GM23248 (cell line): ENCODE data around the gene PTGES2. TPM values are rescaled to one million over a fixed set of nuclear protein-coding genes. Genes with fewer than 3 reads are reported as not detected.
"Not testable (repeated sequence)": the region's sequence is repeated elsewhere in the genome, so short reads cannot be mapped to it uniquely, and the experiment has no call there.

Source experiments
- DNase-seq: peaks from one replicate; pipeline ENCODE4 v3.0.0-alpha.2; 2015
- H2AFZ ChIP-seq: fragments of 200-600 bp; sonication (generic); 2 replicates; pipeline ENCODE4 v1.6.1; 2016; ENCODE audit warnings: antibody characterized with exemption
- H3F3A ChIP-seq: fragments of 200-600 bp; sonication (generic); 2 replicates; pipeline ENCODE4 v1.6.1; 2016; ENCODE audit warnings: mild to moderate bottlenecking, antibody characterized with exemption, mixed run types; ENCODE audit not compliant: insufficient read depth
- H3K27ac ChIP-seq: fragments of 200-600 bp; sonication (generic); 2 replicates; pipeline ENCODE4 v1.5.1; 2016; ENCODE audit warnings: mild to moderate bottlenecking
- H3K27me3 ChIP-seq: fragments of 200-600 bp; sonication (generic); replicated peaks from 2 replicates; pipeline ENCODE4 v1.6.1; 2016; ENCODE audit warnings: mild to moderate bottlenecking; ENCODE audit not compliant: insufficient read depth
- H3K36me3 ChIP-seq: fragments of 200-600 bp; sonication (generic); 2 replicates; pipeline ENCODE4 v1.6.1; 2016; ENCODE audit warnings: low read depth, mild to moderate bottlenecking
- H3K4me1 ChIP-seq: fragments of 200-600 bp; sonication (generic); 2 replicates; pipeline ENCODE4 v1.6.1; 2016; ENCODE audit warnings: mild to moderate bottlenecking; ENCODE audit not compliant: insufficient read depth
- H3K4me2 ChIP-seq: fragments of 200-600 bp; sonication (generic); one replicate; pipeline ENCODE4 v1.6.1; 2016; ENCODE audit warnings: mild to moderate bottlenecking; ENCODE audit not compliant: unreplicated experiment
- H3K4me3 ChIP-seq: fragments of 200-600 bp; sonication (generic); 2 replicates; pipeline ENCODE4 v1.5.1; 2016; ENCODE audit warnings: mild to moderate bottlenecking
- H3K79me2 ChIP-seq: fragments of 200-600 bp; sonication (generic); 2 replicates; pipeline ENCODE4 v1.6.1; 2016; ENCODE audit warnings: mild to moderate bottlenecking; ENCODE audit not compliant: insufficient read depth
- H3K9ac ChIP-seq: fragments of 200-600 bp; sonication (generic); 2 replicates; pipeline ENCODE4 v1.6.1; 2016; ENCODE audit warnings: mild to moderate bottlenecking
- H3K9me2 ChIP-seq: fragments of 200-600 bp; sonication (generic); 2 replicates; pipeline ENCODE4 v1.6.1; 2016; ENCODE audit warnings: mixed run types, mild to moderate bottlenecking, moderate library complexity; ENCODE audit not compliant: insufficient read depth
- H3K9me3 ChIP-seq: fragments of 200-600 bp; sonication (generic); one replicate; pipeline ENCODE4 v1.6.1; 2017; ENCODE audit warnings: low read depth
- H4K20me1 ChIP-seq: fragments of 200-600 bp; sonication (generic); 2 replicates; pipeline ENCODE4 v1.6.0; 2016; ENCODE audit not compliant: insufficient read depth
- EZH2 ChIP-seq: fragments of 200-600 bp; sonication (generic); IDR thresholded peaks from 2 replicates; pipeline ENCODE4 v1.6.1; 2018; ENCODE audit warnings: antibody characterized with exemption, mild to moderate bottlenecking; ENCODE audit not compliant: insufficient read depth, poor library complexity, severe bottlenecking
- EZH2phosphoT487 ChIP-seq: fragments of 200-600 bp; sonication (generic); IDR thresholded peaks from 2 replicates; pipeline ENCODE4 v1.6.1; 2018; ENCODE audit warnings: antibody characterized with exemption, moderate library complexity, mild to moderate bottlenecking, low read depth; ENCODE audit not compliant: insufficient read depth
- WGBS, 2 experiments: methylation state at CpG; one replicate each; pipeline ENCODE4 v1.1.6; 2015 to 2017; ENCODE audit warnings: low lambda C conversion rate in 2 of 2, low coverage in 1 of 2; ENCODE audit errors: missing lambda C conversion rate in 2 of 2; 5-methylcytosine and 5-hydroxymethylcytosine counted together
- in situ Hi-C: fragments of 300-500 bp; cut with MboI; formaldehyde crosslinking; loops from 2 replicates; pipeline ENCODE4 v1.15.0; 2020
- polyA plus RNA-seq: library from polyadenylated mRNA; unstranded; fragments of >200 nt; fragmentation: Nextera tagmentation; extraction: Ambion mirVana; gene quantifications from 2 replicates; pipeline ENCODE4 v1.2.1, GENCODE V29; 2016
- total RNA-seq: library from RNA; depleted of rRNA; stranded (reverse); fragments of >200 nt; shearing (Covaris generic); gene quantifications from 2 replicates; pipeline ENCODE4 v1.2.3, GENCODE V29; 2014

The PTGES2 gene
- total and polyA plus RNA-seq, 2 experiments from 2014 or later = 63.3 to 68.6 TPM

DNA sequence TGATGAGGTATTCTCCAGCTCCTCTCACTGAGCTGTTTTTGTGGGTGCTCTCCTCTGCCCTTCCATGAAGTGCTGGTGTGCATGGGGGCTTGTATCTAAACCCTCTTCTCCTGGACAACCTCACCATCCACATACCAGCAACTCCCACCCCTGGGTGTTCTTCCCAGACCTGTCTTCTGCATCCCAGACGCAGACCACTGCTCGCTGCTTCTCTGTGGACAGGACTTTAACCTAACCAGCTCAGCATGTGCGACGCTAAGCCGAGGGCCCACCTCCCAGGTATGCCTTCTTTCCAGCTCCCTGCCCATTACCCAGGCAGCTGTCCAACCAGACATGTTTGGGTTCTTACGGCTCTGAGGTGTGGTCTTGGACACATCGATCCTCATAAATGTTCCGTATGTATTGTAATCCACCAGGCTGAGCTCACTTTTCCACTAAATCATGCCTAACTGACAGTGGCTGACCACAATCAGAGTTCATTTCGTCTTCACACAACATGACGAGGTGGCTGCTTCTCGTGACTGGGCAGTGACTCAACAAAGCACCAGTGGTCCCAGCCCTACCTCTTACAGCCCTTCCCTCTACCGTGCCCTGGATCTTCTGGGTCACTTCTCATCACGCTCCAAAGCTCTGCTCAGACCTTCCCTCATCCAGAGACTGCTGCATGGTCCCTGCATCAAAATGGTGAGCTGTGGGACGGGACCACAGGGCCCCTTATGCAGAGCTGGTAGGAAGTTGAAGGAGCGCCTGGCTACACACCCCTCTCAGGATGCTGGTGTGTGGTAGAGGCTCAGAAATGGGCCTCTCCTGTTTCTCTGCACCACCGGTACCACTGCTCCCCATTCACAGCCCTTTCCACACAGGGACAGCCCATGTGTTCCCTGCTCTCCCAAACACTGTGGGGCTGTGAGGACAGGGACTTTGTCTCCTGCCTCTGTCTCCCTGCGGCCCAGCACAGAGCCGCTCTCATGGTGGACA, 9.6 kb upstream of the PTGES2 start:
- DNase-seq = peak; percentile 53
- Histone ChIP-seq H3K36me3 (no peaks in the 10 kb centered on the region), H4K20me1 (no peaks in the 10 kb centered on the region), H3K4me1 (no peaks in the 10 kb centered on the region), H3K4me3 (no peak overlapping the region), H3K9me2 (no peaks in the 10 kb centered on the region), H3K9ac (no peak overlapping the region), H3K4me2 (no peak overlapping the region), H3K27ac (no peak overlapping the region), H3K9me3 (no peaks in the 10 kb centered on the region), H3K79me2 (no peaks in the 10 kb centered on the region), H3F3A (no peaks in the 10 kb centered on the region), H2AFZ (no peak overlapping the region), H3K27me3 (no peaks in the 10 kb centered on the region)
- in situ Hi-C loops = no loop called here
- TF ChIP-seq EZH2 (no peak), EZH2phosphoT487 (no peak)
- 75 to 76% methylated on average over 18 of the region's 18 CpGs for WGBS, 2 experiments

DNA sequence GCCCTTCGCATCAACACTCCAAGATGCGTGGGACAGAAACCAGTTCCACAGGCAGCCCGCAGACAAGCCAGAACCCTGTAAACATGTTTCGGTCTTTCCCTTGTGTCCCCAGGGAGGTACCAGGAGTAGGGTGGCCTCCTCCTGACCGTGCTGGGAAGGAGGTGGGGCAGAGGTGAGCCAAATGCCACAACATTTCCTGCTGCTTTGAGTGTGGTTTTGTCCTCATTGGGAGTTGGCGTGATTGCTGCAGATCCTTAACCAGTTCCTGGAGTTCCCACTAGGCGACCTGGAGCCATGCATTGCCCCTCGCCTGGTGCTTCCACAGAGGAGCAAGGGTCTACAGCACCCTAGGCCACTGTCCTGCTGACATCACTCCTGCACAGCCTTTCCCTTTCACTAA, 8.0 kb upstream of the PTGES2 start:
- H3K9ac ChIP-seq, H3K9me3 ChIP-seq, H3K9me2 ChIP-seq, H3F3A ChIP-seq, in situ Hi-C loops, H3K4me1 ChIP-seq, H2AFZ ChIP-seq, H3K27me3 ChIP-seq, H3K4me3 ChIP-seq, H3K36me3 ChIP-seq, DNase-seq, H3K79me2 ChIP-seq, H4K20me1 ChIP-seq, H3K27ac ChIP-seq, H3K4me2 ChIP-seq: not testable (repeated sequence)
- 71 to 76% methylated on average over 8 of the region's 8 CpGs for WGBS, 2 experiments

GRCh38 chr9:128132139-128132538, 4.6 kb upstream of the PTGES2 start:
- H4K20me1 ChIP-seq, H3K9me2 ChIP-seq, H3K27me3 ChIP-seq, H3K36me3 ChIP-seq, DNase-seq, H3K79me2 ChIP-seq, H3K4me3 ChIP-seq, in situ Hi-C loops, H3K9me3 ChIP-seq, H3F3A ChIP-seq, H3K9ac ChIP-seq, H3K4me2 ChIP-seq, H3K4me1 ChIP-seq, H3K27ac ChIP-seq: not testable (repeated sequence)
- WGBS, 2 experiments = 12 to 20% methylated on average over 8 of the region's 8 CpGs
- H2AFZ ChIP-seq = 0 out of 2 replicates have a peak overlapping the region, but pooled peaks have one; percentile 38

GRCh38 chr9:128131346-128131745, 3.8 kb upstream of the PTGES2 start:
- H4K20me1 ChIP-seq, DNase-seq, H3K4me1 ChIP-seq, H3K9me2 ChIP-seq, in situ Hi-C loops, H3K9me3 ChIP-seq, H3K27me3 ChIP-seq, H3K9ac ChIP-seq, H2AFZ ChIP-seq, H3K27ac ChIP-seq, H3K4me2 ChIP-seq, H3F3A ChIP-seq, H3K36me3 ChIP-seq, H3K4me3 ChIP-seq: not testable (repeated sequence)
- peaks cover 11% of the 10 kb centered on the region for H3K79me2 ChIP-seq
- WGBS, 2 experiments = 57 to 68% methylated on average over 8 of the region's 8 CpGs

DNA sequence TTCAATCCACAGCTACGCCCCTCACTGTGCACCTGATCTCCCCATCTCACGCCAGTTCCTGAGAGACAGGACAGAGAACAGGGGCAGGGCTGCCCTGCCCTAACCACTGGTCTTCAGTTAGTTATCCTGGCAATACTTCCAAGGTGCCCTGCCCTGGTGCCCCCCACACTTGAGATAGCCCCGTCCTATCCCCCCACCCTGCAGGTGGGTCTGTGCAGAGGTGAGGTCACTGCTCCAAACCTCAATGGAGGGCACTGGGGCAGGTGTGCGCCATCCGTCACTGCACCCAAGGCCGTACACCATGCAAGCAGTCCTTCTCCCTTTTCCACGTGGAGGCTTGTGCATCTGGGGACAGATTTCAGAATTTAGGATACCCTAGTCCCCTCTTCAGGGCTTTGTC, 3.1 kb upstream of the PTGES2 start:
- H3K9me2 ChIP-seq, H3K36me3 ChIP-seq, H4K20me1 ChIP-seq, H3K9me3 ChIP-seq, H2AFZ ChIP-seq, H3K9ac ChIP-seq, H3F3A ChIP-seq, H3K27me3 ChIP-seq, in situ Hi-C loops, DNase-seq, H3K4me2 ChIP-seq, H3K27ac ChIP-seq, H3K4me1 ChIP-seq, H3K4me3 ChIP-seq: not testable (repeated sequence)
- H3K79me2 ChIP-seq = peaks cover 18% of the 10 kb centered on the region
- WGBS, 2 experiments = 54 to 55% methylated on average over 7 of the region's 7 CpGs

DNA sequence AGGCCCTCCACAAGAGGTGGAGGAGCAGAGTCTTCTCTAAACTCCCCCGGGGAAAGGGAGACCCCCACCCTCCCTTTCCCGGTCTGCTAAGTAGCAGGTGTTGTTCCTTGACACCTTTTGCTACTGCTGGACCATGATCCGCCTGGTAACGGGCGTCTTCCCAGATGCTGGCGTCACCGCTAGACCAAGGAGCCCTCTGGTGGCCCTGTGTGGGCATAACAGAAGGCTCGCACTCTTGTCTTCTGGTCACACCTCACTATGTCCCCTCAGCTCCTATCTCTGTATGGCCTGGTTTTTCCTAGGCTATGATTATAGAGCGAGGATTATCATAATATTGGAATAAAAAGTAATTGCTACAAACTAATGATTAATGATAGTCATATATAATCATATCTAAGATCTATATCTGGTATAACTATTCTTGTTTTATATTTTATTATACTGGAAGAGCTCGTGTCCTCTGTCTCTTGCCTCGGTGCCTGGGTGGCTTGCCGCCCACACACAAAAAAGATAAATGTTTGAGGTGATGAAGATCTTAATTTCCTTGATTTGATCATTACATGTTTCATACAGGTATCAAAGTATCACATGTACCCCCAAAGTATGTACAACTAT, 2.6 kb upstream of the PTGES2 start:
- peaks cover 22% of the 10 kb centered on the region for H3K79me2 ChIP-seq
- DNase-seq, in situ Hi-C loops, H3F3A ChIP-seq, H4K20me1 ChIP-seq, H3K27ac ChIP-seq, H3K4me2 ChIP-seq, H3K27me3 ChIP-seq, H3K4me1 ChIP-seq, H2AFZ ChIP-seq, H3K4me3 ChIP-seq, H3K9me3 ChIP-seq, H3K9ac ChIP-seq, H3K36me3 ChIP-seq, H3K9me2 ChIP-seq: not testable (repeated sequence)
- 22 to 23% methylated on average over 10 to 12 of the region's 12 CpGs for WGBS, 2 experiments
